Stimulated activated effector memory CD8-positive, alpha-beta T cell treated with anti-CD3 and anti-CD28 coated beads, Interleukin-12 subunit alpha, Interleukin-12 subunit beta, amount 100 ng/mL, for 72 hours (primary cell): ENCODE data around the gene LGALS1.
A peak's percentile ranks its signal among the peaks of the same experiment; 100 is the strongest.

Experiments used
- ATAC-seq: fragments of 150-1000 bp; cut with Tn5 transposase; 2 replicates; pipeline ENCODE4 v1.10.0; 2021
- DNase-seq, 2 donors: peaks; one replicate each; pipeline ENCODE4 v3.0.0; 2021 to 2022; ENCODE audit warnings: low spot score in 2 of 2
- H3K27ac Mint-ChIP-seq: one replicate; pipeline ENCODE4 v1.8.0; 2022; ENCODE audit warnings: mild to moderate bottlenecking, mixed read lengths
- H3K36me3 Mint-ChIP-seq: one replicate; pipeline ENCODE4 v1.8.0; 2022; ENCODE audit warnings: mild to moderate bottlenecking, mixed read lengths
- H3K4me1 Mint-ChIP-seq: one replicate; pipeline ENCODE4 v1.8.0; 2022; ENCODE audit warnings: mixed read lengths
- H3K4me3 Mint-ChIP-seq: one replicate; pipeline ENCODE4 v1.8.0; 2022; ENCODE audit warnings: mild to moderate bottlenecking, mixed read lengths
- H3K9me3 Mint-ChIP-seq: one replicate; pipeline ENCODE4 v1.8.0; 2022; ENCODE audit warnings: mixed read lengths

The LGALS1 gene

DNA sequence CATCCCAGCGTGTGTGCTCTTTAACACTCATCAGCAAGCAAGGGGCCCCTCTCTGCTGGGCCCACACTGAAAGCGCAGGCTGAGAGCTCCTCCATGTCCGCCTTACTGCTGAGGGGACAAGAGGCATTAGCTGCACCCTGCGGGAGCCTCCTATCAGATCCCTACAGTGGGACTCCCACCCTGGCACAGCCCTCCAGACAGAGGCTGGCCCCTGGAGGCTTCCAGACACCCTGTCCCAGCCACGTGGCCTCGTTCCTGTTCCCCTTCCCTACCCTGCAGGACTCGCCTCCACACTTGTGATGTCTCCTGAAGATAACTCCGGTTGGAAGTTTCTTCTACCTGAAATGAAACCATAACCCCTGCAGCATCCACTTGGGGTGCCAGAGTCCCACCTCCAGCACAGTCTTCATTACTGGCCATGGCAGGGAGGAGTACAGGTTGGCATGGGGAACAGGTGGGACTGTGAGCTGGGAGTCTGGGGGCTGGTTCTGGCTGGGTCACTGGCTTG lies 41.0 kb upstream of the LGALS1 start:
- Mint-ChIP-seq H3K9me3 (no peaks in the 10 kb centered on the region), H3K4me1 (peaks cover 75% of the 10 kb centered on the region)
- DNase-seq, result peak in 1 of 2 donors; percentile 69

GRCh38 chr22:37635157-37635556 lies 40.3 kb upstream of the LGALS1 start:
- peaks cover 75% of the 10 kb centered on the region for H3K4me1 Mint-ChIP-seq
- ATAC-seq (no peak), DNase-seq (no peak)
- H3K4me3 Mint-ChIP-seq, result peak overlapping the region; percentile 80
- peak overlapping the region; percentile 98 for H3K27ac Mint-ChIP-seq
- H3K9me3 Mint-ChIP-seq, result no peaks in the 10 kb centered on the region
- peaks cover 57% of the 10 kb centered on the region for H3K36me3 Mint-ChIP-seq

More for the DNA sequence above, 41.0 kb upstream of the LGALS1 start:
- no peak for ATAC-seq
- peaks cover 54% of the 10 kb centered on the region for H3K36me3 Mint-ChIP-seq
- H3K4me3 Mint-ChIP-seq, result peak overlapping the region; percentile 80
- H3K27ac Mint-ChIP-seq, result peak overlapping the region; percentile 98

DNA sequence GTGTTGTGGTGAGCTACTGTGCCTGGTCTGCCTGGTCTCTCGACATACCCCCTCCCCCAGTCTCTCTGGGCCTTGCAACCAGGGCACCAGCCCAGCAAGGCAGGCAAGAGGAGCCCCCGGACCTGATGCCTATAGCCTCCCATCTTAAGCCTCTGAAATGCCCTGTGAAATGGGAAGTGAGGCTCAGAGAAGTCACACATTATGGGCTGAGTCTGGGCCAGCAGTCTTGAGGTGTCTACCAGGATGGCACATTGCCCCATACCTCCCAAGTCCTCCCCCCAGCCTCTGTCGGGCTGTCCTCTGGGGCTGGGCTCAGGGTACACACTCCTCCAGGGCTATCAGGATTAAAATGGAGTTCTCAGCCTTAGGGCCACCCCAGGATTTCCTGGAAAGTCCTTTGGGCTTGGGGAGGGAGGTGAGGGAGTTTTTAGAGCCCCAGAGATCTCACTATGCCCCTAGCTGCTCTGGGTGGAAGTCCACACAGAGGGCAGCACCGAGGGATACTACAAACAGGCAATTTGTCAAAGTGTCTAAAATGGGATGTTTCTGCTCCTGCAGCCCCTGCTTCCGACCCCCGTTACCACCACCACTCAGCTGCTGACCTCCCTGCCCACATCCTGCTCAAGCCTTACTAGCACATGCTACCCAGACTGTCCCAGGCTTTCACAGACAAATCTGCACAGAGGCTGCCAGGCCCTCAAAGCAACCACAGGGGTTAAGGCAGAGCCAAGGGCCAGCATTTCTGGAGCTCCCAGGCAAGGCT lies 39.1 kb upstream of the LGALS1 start:
- no peak for ATAC-seq
- H3K4me3 Mint-ChIP-seq, result peak overlapping the region; percentile 97

DNA sequence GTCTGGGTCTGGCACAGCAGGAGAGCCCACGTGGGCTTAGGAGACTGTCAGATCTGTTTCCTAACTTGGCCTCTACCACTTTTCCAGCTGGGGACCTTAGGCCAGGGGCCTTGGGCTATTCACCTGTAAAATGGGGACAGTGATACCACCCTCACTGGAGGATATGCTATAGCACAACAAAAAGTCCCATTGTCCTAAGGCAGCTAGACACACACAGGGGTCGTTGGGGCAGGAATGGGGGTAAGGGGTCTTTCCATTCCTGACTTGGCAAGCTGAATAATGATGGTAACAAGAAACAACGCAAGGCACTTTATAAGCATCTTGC lies 38.5 kb upstream of the LGALS1 start:
- no peak for ATAC-seq
- no peak for DNase-seq
- Mint-ChIP-seq H3K36me3 (peaks cover 56% of the 10 kb centered on the region), H3K4me3 (peak overlapping the region; percentile 97), H3K9me3 (no peaks in the 10 kb centered on the region), H3K4me1 (peaks cover 77% of the 10 kb centered on the region), H3K27ac (peak overlapping the region; percentile 98)

More for the DNA sequence above, 39.1 kb upstream of the LGALS1 start:
- no peaks in the 10 kb centered on the region for H3K9me3 Mint-ChIP-seq
- H3K4me1 Mint-ChIP-seq, result peaks cover 77% of the 10 kb centered on the region
- peak overlapping the region; percentile 98 for H3K27ac Mint-ChIP-seq
- peaks cover 55% of the 10 kb centered on the region for H3K36me3 Mint-ChIP-seq
- DNase-seq, result peak in 1 of 2 donors; percentile 67

DNA sequence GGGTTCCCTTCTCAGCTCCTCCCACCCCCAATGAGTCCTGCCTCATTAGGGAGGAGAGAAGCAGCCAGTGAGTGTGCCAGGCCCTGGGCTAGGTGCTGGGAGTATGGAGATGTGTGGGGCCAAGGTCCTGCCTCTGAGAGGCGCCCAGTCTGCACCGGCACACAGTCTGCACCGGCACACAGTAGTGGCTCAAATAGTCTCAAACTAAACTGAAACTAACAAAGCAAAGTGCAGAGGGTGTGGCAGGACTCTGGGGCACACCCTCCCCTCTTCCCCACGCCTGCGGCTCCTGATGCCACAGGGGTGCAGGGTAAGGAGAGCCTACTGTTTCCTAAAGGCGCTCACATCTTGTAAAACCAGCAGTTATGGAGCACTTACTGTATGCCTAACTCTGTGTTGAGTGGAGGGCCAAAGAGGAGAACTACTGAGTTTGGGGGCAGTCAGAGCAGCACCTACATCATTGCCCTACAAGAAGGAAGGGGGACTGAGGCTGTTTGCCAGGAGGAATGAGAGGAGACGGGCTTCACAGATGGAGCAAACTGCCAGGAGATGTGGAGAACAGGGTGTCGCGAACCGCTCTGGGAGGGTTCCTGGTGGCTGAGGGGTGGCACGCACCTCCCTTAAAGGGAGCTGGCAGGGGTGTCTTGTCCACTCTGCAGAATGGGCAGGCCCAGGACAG lies 36.9 kb upstream of the LGALS1 start:
- Mint-ChIP-seq H3K9me3 (no peaks in the 10 kb centered on the region), H3K4me3 (peak overlapping the region; percentile 97), H3K36me3 (peaks cover 55% of the 10 kb centered on the region), H3K4me1 (peaks cover 77% of the 10 kb centered on the region), H3K27ac (peak overlapping the region; percentile 98)
- DNase-seq (peak in 1 of 2 donors; percentile 70), ATAC-seq (peak; percentile 38)

GRCh38 chr22:37639070-37639760 lies 36.2 kb upstream of the LGALS1 start, which contains the start of gene SH3BP1:
SH3BP1 (plus strand) TSS chr22:37639669; CDS start chr22:37639788, 119 bp downstream.
- peak; percentile 63 for ATAC-seq
- H3K27ac Mint-ChIP-seq, result peak within 1 kb of the TSS; percentile 98
- peaks cover 57% of the 10 kb centered on the region for H3K36me3 Mint-ChIP-seq
- no peaks in the 10 kb centered on the region for H3K9me3 Mint-ChIP-seq
- H3K4me3 Mint-ChIP-seq, result peak within 1 kb of the TSS; percentile 97
- peak in 1 of 2 donors; percentile 84 for DNase-seq
- H3K4me1 Mint-ChIP-seq, result peaks cover 76% of the 10 kb centered on the region

DNA sequence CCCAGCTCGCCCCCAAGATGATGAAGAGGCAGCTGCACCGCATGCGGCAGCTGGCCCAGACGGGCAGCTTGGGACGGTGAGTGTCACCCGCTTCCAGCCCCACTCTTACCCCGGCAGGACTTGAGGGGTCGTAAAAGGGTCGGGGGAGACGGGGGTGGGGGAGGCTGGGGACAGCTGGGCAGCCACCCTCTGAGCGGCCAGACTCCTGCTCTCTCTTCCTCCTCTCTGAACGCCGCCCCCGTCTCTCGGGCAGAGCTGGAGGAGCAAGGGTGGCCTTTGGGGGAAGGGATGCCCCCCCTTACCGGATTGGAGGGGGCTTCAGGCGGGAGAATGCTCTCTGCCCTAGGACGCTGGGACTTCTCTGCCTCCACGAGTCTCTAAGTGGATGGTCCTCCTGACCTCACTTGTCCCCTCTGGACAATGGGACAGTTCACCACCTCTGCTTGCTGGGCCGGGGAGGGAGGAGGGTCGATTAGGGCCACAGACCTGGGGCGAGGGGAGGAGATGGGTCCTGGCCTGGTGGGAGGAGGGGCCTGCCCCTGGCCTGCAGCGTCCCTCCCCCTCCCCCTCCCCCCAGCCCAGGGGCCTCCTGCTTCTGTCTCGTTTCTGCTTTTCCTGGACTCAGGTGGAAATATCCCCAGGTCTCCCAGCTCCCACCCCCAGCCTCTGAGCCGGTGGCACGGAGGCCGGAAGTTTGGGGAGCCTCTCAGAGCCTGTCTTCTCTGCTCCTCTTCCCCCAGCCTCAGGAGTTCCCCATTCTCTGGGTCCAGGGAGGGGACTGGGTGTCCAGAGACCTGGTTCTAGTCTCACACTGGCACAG lies 35.5 kb upstream of the LGALS1 start:
- Mint-ChIP-seq H3K36me3 (peaks cover 57% of the 10 kb centered on the region), H3K4me3 (peak overlapping the region; percentile 97), H3K4me1 (peaks cover 76% of the 10 kb centered on the region), H3K27ac (peak overlapping the region; percentile 98), H3K9me3 (no peaks in the 10 kb centered on the region)
- peak in 1 of 2 donors; percentile 62 for DNase-seq
- no peak for ATAC-seq

- peak overlapping the region; percentile 97 for H3K4me3 Mint-ChIP-seq
- peaks cover 64% of the 10 kb centered on the region for H3K36me3 Mint-ChIP-seq
- peaks cover 74% of the 10 kb centered on the region for H3K4me1 Mint-ChIP-seq
- DNase-seq (no peak), ATAC-seq (no peak)
- H3K9me3 Mint-ChIP-seq, result no peaks in the 10 kb centered on the region
- H3K27ac Mint-ChIP-seq, result peak overlapping the region; percentile 98
Observed at GRCh38 chr22:37640591-37641560, 34.6 kb upstream of the LGALS1 start.

- Mint-ChIP-seq H3K27ac (peak overlapping the region; percentile 98), H3K4me1 (peaks cover 69% of the 10 kb centered on the region), H3K4me3 (peak overlapping the region; percentile 97), H3K9me3 (no peaks in the 10 kb centered on the region), H3K36me3 (peaks cover 71% of the 10 kb centered on the region)
- DNase-seq (no peak), ATAC-seq (no peak)
Observed at GRCh38 chr22:37641561-37641949, 33.9 kb upstream of the LGALS1 start.

GRCh38 chr22:37643225-37643847 lies 32.1 kb upstream of the LGALS1 start:
- peaks cover 88% of the 10 kb centered on the region for H3K36me3 Mint-ChIP-seq
- DNase-seq (peak; percentile 93 to 97), ATAC-seq (peak; percentile 80)
- no peaks in the 10 kb centered on the region for H3K9me3 Mint-ChIP-seq
- peak overlapping the region; percentile 90 for H3K27ac Mint-ChIP-seq
- peaks cover 52% of the 10 kb centered on the region for H3K4me1 Mint-ChIP-seq
- H3K4me3 Mint-ChIP-seq, result peak overlapping the region; percentile 97

- peaks cover 28% of the 10 kb centered on the region for H3K4me1 Mint-ChIP-seq
- no peak for ATAC-seq
Observed at GRCh38 chr22:37647317-37647716, 28.1 kb upstream of the LGALS1 start.

DNA sequence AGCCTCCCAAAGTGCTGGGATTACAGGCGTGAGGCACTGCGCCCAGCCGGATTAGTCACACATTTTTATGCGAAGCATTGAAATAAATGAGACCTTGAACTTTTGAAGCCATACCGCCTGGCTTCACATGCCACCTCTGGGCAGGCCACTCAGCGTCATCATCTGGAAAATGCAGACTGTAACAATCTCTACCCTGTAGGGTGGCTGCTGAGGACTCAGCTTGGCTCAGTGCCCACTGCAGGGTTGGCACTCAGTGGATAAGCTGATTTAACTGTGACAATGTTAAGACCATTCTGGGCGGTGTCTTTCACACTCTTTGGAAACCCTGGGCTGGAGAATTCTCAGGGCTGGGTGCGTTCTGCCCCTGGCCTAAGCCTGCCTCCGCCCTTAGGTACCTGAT lies 27.5 kb upstream of the LGALS1 start:
- ATAC-seq (no peak), DNase-seq (no peak)
- peak overlapping the region; percentile 48 for H3K27ac Mint-ChIP-seq
- no peaks in the 10 kb centered on the region for H3K9me3 Mint-ChIP-seq
- H3K4me1 Mint-ChIP-seq, result peaks cover 22% of the 10 kb centered on the region
- no peak overlapping the region for H3K4me3 Mint-ChIP-seq
- H3K36me3 Mint-ChIP-seq, result peaks cover 100% of the 10 kb centered on the region

More at GRCh38 chr22:37647317-37647716, 28.1 kb upstream of the LGALS1 start:
- no peak for DNase-seq
- Mint-ChIP-seq H3K36me3 (peaks cover 100% of the 10 kb centered on the region), H3K9me3 (no peaks in the 10 kb centered on the region), H3K27ac (no peak overlapping the region), H3K4me3 (no peak overlapping the region)

GRCh38 chr22:37650463-37651136 lies 24.8 kb upstream of the LGALS1 start:
- Mint-ChIP-seq H3K27ac (no peak overlapping the region), H3K4me3 (no peak overlapping the region), H3K9me3 (no peaks in the 10 kb centered on the region), H3K36me3 (peaks cover 100% of the 10 kb centered on the region), H3K4me1 (no peaks in the 10 kb centered on the region)
- DNase-seq (no peak), ATAC-seq (no peak)
